Stimulated activated CD8-positive, alpha-beta memory T cell treated with anti-CD3 and anti-CD28 coated beads, Interleukin-12 subunit alpha, Interleukin-12 subunit beta, amount 100 ng/mL, for 24 hours (primary cell): Measurements from ENCODE around the gene VWA1.

Experiments
- DNase-seq: peaks from one replicate; pipeline ENCODE4 v3.0.0-alpha.2; 2020; ENCODE audit errors: extremely low read depth

The VWA1 gene, protein sequence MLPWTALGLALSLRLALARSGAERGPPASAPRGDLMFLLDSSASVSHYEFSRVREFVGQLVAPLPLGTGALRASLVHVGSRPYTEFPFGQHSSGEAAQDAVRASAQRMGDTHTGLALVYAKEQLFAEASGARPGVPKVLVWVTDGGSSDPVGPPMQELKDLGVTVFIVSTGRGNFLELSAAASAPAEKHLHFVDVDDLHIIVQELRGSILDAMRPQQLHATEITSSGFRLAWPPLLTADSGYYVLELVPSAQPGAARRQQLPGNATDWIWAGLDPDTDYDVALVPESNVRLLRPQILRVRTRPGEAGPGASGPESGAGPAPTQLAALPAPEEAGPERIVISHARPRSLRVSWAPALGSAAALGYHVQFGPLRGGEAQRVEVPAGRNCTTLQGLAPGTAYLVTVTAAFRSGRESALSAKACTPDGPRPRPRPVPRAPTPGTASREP

DNA sequence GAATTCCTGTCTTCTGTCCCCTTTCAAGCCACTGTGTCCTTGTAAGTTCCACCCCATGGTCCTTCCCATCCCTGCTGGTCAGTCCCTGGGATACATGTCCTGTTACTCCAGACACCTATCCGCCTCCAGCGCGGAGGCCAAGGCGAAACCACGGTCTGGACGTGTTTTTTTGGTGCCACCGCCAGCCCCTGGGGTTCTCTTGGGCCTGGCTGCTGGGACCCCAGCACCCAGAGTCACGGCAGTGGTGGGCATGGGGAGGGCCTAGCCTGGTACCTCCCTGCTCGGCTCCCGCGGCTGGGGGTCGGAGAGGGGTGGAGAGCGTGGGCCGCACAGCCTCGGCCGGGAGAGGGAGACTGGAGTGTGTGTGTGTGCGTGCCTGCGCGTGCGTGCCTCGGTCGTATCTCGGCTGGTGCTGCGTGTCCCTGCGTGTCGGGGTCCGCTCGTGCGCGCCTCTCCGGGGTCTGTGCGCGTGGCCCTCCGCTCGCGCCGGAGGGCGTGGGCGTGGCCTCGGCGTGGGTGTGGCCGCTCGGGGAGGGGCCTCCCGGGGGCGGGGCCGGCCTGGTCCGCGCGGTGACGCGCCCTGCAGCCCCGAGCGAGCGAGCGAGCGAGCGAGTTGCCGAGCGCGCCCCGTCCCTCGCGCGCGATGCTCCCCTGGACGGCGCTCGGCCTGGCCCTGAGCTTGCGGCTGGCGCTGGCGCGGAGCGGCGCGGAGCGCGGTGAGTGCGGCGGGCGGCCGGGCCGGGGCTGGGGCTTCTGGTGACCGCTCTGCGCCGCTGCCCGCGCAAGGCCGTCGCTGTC, at the start of gene VWA1:
Gene VWA1 (plus strand): TSS at position 585 of the 798 bp plus-strand sequence. CDS start 59 bp downstream, at position 644.
- peak; percentile 20 for DNase-seq

GRCh38 chr1:1385931-1386330, 49.6 kb upstream of the VWA1 start:
- no peak for DNase-seq

- no peak for DNase-seq
These were observed 48.1 kb upstream of the VWA1 start for GRCh38 chr1:1387098-1388077.

- DNase-seq = no peak
These were observed 47.4 kb upstream of the VWA1 start for GRCh38 chr1:1388078-1388472.

- no peak for DNase-seq
These were observed 44.8 kb upstream of the VWA1 start for GRCh38 chr1:1390675-1391074.

- DNase-seq = no peak
These were observed 44.3 kb upstream of the VWA1 start for GRCh38 chr1:1391225-1391624.

DNA sequence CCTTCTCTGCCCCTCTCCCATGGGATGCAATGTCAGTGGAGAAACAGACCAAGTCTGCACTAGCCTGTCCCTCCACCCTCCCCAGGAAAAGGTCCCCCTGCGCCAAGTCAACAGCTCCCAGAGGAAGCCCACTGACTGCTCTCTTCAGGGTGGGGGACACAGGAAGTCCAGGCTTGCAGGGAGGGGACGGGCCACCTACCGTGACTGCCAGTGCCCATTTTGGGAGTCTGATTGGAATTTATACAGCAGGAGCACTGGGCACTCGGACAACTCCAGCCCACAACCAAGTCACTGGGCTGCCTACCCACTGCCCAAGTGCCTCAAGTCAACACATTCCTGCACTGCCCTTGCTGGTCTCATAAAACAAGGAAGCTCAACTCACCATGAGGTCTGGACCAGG, 42.5 kb upstream of the VWA1 start:
- DNase-seq = no peak

GRCh38 chr1:1393428-1393827, 42.1 kb upstream of the VWA1 start:
- no peak for DNase-seq

GRCh38 chr1:1394116-1394515, 41.4 kb upstream of the VWA1 start:
- DNase-seq = no peak

- no peak for DNase-seq
These were observed 40.3 kb upstream of the VWA1 start for GRCh38 chr1:1395166-1395565.

DNA sequence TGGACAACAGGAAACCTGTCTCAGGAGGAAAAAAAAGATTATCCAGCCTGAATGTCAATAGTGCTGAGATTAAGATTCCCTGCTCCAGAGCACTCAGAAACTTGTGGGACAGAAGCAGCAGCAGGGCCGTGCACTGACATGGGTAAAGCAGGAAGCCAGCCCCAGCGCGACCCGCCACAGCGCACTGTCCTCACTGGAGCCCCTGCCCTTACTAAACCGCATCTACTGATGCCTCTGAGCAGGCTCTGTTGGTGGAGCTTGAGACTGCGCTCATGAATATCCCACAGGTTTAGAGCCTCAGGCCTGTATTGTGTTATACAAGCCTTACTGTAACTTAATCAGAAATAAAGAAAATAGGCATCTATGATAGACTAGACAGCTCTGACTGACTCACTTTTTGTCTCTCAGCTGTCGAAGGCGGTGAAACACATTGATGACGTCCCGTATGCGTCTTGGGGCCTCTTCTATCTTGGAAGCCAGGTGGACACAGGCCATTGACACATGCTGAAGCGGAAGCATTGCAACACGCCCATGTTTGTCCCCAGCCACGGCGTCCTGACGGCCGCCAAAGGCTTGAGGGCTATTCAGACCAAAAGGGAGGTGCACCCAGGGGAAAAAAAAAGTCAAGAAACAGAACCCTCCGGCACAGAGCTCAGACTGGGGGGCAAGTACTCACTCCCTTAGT, 37.5 kb upstream of the VWA1 start:
- DNase-seq = no peak

GRCh38 chr1:1398677-1399186, 36.8 kb upstream of the VWA1 start:
- no peak for DNase-seq

GRCh38 chr1:1399187-1399871, 36.2 kb upstream of the VWA1 start, which contains the start of gene CCNL2:
CCNL2 (minus strand) TSS chr1:1399335; CDS start chr1:1399306, 29 bp downstream.
- peak; percentile 99 for DNase-seq

- no peak for DNase-seq
These were observed 35.5 kb upstream of the VWA1 start for GRCh38 chr1:1399872-1400575.

DNA sequence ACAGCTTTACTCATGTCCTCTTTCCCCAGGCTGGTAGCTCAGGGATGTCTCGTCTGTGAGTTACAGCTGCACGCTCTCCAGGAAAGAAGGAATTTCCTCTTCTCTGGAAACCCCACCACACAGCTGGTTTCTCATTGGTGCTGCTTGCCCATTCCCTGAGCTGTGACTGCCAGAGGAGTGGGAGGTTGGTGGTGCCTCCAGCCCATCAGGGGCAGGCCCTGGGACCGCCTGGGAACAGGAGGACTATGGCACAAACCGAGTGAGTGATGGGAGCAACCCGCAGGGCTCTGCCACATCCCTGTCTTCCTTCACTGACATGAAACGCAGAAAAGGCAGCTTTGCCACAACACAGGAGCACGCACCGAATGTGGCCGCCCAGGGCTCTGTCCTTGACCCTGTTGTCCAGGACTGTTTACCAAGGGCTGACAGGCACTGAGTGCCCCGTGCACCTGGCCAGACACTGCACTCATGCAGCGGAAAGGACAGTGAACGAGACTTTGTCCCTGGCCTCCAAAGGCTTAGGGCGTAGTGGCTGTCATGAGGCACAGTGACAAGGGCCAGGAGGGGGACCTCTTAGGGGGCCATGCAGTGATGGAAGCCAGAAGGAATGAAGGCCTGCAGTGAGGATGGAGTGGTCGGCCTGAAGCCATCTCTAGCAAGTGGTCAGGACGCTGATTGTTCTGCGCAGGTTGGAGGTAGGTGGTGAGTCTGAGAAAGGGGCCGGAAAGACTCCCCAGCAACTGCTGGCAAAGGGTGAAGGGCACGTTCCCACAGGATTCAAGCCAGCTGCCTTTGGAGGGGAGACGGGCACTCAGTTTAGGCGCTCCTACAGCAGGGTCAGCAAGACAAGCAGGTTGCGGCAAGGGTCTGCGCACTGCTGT, 34.7 kb upstream of the VWA1 start:
- no peak for DNase-seq

GRCh38 chr1:1401457-1402010, 34.0 kb upstream of the VWA1 start:
- DNase-seq = no peak

DNA sequence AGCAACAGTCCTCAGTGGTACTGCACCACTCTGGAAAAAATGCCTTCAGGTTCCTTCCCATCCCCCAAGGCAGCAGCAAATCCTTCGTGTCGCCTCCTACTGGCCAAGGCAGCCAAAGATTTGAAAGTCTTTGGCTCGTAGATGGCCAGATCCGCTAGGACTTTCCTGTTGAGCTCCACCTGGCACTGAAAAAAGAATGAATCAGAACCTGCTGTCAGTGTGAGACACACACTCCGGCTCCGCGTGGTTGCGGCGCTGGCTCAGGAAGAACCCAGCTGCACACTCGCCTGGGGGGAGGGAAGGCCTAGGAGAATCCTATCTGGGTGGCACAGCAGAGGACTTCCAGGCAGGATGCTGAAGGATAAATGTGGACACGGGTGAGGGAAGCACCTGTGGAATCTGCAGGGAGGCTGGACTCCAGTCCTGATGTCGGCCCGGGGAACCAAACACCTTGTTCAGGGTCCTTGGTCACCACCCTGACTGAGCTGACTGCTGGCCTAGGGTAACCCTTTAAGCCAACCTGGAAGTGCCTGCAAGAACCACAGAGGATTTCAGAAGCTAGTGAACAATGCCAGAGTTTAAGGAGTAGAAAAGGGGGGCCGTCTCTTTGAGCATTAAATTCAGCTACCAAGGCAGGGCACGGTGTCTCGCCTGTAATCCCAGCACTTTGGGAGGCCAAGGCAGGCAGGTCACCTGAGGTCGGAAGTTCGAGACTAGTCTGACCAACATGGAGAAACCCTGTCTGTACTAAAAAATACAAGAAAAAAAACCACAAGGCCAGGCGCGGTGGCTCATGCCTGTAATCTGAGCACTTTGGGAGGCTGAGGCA, 33.2 kb upstream of the VWA1 start:
- no peak for DNase-seq
